GM19463 (cell line): ENCODE measurements around the gene CTDSPL.

ENCODE experiments used
- ATAC-seq: cut with Tn5 transposase; IDR thresholded peaks from one replicate; pipeline ENCODE4 v1.9.1; 2021; ENCODE audit warnings: mild to moderate bottlenecking, moderate library complexity; ENCODE audit not compliant: unreplicated experiment

Gene CTDSPL

DNA sequence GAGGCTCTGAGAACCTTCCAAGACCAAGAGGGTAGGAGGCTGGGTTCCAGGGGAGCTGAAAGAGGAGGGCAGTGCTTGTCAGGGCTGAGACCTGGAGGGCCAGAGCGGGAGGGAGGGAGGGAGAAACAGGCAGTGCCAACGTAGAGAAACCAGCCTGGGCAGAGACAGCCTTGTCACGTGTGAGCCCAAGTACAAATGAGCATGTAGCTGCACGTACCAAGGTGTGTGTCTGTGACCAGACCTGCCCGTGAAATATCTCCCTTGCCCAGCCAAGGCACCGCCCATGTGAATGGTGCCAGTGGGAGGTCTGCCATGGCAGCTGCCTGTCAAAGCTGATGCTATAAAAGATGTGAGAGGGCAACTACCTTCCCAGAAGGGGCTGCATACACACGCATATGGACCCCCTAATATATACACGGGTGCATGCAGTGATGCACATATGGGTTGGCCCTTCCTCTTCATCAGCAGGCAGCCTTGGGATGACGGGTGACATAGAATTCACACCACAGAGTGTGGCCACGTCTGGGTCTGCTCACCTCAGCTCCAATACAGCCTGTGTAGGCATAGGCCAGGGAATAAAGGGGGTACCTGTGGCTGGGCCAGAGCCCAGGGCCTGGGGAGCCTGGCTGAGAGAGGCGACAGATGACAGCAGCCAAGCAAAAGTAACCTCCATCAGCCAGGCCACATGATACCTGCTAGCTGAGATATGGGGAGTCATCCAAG is 7.8 kb upstream of the CTDSPL start:
- no peak for ATAC-seq

DNA sequence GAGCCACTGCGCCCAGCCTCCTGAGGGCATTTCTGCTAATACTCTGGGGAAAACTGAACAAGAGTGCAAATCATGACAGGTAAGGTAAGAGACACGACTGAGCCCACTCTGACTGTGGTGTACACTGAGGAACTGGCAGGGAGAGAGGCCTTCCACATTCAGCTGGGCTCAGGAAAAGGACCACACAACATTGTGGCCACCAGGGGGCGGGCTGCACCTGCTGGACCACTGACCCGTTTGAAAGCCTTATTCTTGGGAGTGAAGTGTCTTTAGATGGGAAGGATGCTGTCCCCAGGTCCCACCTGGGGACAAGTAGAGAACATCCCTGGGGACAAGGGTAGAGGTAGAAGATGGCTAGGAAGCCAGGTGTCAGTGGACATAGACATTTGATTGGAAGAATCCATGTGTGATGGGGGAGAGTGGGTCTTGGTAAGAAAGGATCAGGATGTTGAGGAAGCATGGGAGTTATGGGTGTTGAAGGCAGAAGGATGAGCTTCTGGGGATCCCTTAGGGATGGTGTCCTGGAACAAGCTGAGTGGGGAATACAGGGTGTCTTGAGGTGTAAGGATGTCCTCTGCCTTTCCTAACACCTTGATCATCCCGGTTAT is 6.2 kb upstream of the CTDSPL start:
- ATAC-seq = peak; percentile 34

DNA sequence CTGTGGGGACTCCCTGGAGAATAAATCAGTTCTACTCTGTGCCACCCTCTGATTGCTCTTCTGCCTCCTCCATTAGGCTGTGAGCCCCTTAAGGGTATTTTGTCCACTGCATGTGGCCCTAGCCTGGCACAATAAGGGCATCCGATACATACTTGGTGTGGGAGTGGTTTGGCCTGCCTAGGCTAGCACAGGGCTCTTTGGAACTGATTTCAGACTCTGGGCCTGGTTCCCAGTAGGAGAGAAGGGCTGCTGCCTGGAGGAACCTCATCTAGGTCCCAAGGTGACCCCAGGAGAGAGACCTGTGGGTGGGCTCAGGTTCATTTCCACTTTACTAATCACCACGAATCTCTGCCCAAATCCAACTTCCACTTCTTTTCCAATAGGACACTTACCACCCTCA is 5.3 kb upstream of the CTDSPL start:
- ATAC-seq = no peak

DNA sequence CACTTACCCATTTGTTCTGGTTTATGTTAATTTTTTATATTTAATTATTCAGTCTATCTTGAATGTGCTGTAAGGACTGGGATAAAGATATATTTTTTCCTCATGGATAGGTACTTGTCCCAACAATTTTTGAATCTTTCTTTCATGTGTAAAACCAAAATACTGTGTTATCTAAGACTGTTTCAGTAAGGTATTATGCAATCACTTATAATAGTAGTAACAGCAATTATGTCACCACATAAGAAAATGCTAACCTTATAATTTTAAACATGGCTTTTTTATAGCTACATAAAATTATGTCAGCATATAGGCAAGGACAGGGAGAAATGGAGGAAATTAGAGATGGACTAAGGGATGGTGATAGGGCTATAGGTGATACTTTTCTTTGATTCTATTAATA is 2.9 kb upstream of the CTDSPL start:
- no peak for ATAC-seq

DNA sequence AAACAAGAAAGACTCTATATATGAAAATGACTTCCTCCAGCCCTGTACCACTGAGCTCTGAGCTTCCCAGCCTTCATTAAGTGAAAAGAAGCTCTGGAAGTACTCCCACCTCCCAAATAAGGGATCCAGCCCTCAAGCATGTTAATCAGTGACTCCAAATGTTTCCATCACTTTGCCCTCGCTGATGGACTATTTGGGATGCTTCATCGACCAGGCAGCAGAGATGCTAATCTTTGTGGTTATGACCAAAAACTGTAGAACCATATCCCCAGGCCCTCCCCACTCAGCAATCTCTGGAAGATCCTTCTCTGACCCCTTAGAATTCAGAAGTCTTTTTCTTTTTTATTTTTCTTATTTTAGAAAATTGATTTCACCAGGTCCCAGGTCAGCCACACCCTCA is 2.3 kb upstream of the CTDSPL start:
- ATAC-seq = no peak

DNA sequence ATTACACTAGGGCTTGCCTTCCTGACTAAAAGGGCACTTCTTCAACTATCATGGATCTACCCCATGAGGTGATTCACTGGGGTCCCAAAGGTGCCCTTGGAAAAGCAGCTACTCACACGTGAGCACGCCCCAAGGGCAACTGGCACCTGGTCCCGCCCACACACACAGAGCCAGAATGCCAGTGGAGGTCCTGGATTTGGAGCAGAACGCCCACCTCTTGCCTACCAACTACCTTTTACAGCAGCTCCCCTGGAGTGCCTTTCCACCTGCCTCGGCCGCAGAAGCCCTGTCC is 1.8 kb upstream of the CTDSPL start:
- no peak for ATAC-seq

GRCh38 chr3:37862219-37862902 is 681 bp downstream of the CTDSPL start:
- ATAC-seq = no peak

GRCh38 chr3:37862903-37863815 is 1.5 kb downstream of the CTDSPL start:
- ATAC-seq = no peak

DNA sequence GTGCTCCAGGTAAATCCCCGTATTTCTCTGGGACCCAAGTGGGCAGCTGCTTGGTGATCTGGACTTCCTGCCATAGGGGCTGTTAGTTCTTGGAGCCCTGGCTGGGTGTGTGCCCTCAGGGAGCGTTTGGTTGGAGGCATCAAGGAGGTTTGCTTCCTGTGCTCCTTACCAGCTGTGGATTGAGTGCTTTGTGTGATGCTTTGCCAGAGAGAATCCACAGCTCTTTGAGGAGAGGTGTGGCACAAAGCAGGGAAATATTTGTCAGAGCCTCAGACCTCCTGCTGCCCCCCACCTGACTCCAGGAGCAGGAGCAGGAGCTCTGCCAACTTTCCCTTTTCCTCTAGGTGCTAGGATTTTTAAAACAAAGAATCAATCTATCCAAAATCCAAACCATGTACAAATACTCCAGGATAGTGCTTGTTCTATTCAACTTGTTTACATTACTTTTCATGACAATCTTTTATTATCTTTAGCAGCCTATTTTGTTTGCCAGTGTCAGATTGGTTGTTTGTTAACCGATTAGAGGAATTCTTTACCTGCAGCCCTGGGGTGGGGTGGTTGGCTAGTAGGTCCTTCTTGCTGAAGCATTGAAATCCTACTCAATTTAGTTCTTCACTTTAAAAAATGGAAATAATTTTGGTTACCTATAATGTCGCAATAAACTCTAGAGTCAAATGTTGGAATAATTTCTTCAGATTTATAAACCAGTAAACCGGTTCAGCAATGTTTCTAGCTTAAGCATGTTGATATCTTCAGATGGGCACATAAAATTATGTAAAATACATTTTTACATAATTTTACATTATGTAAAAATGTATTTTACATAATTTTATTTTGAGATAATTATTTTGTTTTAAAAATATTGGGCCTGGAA is 2.5 kb downstream of the CTDSPL start:
- no peak for ATAC-seq

- no peak for ATAC-seq
These were observed 3.2 kb downstream of the CTDSPL start for GRCh38 chr3:37864904-37865303.

GRCh38 chr3:37867144-37867543 is 5.5 kb downstream of the CTDSPL start:
- no peak for ATAC-seq

DNA sequence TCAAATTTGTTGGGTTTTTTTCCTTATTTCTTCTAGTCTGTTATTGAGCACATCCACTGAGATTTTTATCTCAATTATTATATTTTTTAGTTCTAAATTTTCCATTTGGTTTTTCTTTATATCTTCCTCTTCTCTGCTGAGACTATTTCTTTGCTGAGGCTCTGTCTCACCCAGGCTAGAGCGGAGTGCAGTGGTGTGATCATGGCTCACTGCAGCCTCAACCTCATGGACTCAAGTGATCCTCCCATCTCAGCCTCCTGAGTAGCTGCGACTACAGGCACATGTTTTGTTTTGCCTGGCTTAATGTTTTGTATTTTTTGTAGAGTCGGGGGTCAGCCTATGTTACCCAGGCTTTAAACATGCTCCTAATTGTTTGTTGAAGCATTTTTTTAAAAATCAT is 10.2 kb downstream of the CTDSPL start:
- no peak for ATAC-seq

GRCh38 chr3:37872413-37873160 is 10.9 kb downstream of the CTDSPL start:
- no peak for ATAC-seq

- no peak for ATAC-seq
These were observed 14.6 kb downstream of the CTDSPL start for GRCh38 chr3:37876279-37876678.

DNA sequence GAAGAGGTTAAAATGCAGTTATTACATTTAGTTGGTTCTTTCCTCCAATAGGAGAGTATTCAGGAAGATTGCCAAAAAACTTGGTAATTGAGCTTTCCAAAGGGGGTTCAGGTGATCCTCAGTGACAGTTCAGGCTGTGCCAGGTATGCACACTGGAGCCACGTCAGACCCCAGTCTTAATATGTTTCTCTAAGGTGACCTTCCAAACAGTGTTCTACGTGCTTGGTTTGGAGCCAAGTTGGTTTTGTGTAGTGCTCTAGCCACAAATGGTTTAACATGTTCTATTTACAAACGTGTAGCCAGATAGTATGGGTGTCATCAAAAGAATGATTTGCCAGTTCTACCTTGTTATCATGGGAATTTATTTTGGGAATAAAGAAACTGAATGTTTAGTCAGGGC is 21.0 kb downstream of the CTDSPL start:
- ATAC-seq = no peak

GRCh38 chr3:37885814-37886213 is 24.1 kb downstream of the CTDSPL start:
- no peak for ATAC-seq

DNA sequence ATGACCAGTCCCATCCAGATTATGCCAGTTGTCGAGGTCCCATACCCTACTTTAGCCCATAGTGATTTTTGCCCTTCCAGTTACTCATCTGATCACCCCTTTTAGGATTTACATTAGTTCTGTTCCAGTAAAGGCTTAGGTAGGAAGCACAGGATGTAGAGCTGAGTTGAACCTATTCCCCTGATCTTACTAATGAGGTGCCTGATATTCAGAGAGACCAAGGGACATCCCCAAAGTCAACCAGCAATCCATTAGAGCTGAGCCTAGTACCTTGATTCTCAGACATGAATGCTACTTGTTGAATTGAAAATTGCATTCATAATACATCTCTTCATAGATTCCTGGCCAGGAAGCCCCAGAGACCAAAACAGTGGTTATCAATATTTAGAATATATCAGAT is 24.7 kb downstream of the CTDSPL start:
- peak; percentile 53 for ATAC-seq

GRCh38 chr3:37887062-37887461 is 25.4 kb downstream of the CTDSPL start:
- ATAC-seq = no peak

- ATAC-seq = no peak
These were observed 26.1 kb downstream of the CTDSPL start for GRCh38 chr3:37887824-37888223.

GRCh38 chr3:37888421-37888820 is 26.7 kb downstream of the CTDSPL start:
- no peak for ATAC-seq
